ENCODE data around the gene SLC7A8.

GRCh38 chr14:23091294-23092225 lies 91.9 kb downstream of the SLC7A8 start:
- TF ChIP-seq CTCF (IDR thresholded peaks at IDR 0.05) (no peak), POLR2AphosphoS5 (IDR thresholded peaks at IDR 0.05) (no peak)
